RPMI7951 (cell line): ENCODE data around the gene KIF6. TPM values are rescaled to one million over a fixed set of nuclear protein-coding genes. Genes with fewer than 3 reads are reported as not detected.

Experiments used
- DNase-seq: peaks from one replicate; pipeline ENCODE4 v3.0.0-alpha.2; 2012; ENCODE audit warnings: low read depth
- total RNA-seq: library from RNA; depleted of rRNA; stranded (reverse); fragments of >200 nt; shearing (Covaris generic); gene quantifications from 2 replicates; pipeline ENCODE4 v1.2.3, GENCODE V29; 2014

Gene KIF6
- total RNA-seq, 1 experiment from 2014 or later = 2.6 TPM

GRCh38 chr6:39664173-39664572 lies 61.0 kb downstream of the KIF6 start:
- no peak for DNase-seq

GRCh38 chr6:39657355-39658135 lies 67.7 kb downstream of the KIF6 start:
- DNase-seq = no peak

DNA sequence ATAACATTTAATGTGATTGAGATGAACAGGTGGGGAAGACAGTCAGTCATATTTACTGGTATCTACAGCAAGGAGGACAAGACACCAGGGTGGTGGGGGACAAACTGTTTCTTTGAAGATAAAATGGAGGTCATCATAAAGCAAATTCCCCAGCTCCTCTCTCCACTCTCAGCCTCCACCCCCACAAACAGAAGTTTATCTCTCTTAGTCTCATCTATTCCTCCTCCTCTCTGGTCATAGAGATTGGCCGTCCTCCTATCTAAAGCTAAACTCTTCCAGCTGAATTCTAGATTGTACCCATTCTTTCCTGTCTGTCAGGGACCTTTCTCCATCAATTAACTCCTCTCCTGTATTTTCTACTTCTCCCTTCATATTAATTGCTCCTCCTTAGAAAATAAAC lies 71.1 kb downstream of the KIF6 start:
- DNase-seq = no peak

- DNase-seq = peak; percentile 23
These were observed 71.6 kb downstream of the KIF6 start for GRCh38 chr6:39653612-39654011.

DNA sequence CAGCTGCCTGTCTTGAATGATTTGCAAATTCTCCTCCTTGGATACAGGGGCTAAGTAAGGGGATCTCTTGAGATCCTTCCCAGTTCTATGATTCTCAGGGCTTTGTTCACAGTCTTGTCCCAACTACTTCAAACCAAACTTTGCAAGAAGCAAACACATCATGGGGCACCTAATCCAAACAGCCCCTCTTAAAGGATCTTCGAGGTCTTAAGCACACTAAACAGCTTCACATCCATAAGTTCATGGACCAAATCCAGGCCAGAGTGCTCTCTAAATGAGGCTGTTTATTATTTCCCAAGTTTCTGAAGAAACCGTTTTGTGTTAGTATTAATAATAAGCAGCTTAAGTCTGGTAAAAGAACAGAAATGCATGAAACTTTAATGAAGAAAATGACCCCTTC lies 75.2 kb downstream of the KIF6 start:
- DNase-seq = no peak

DNA sequence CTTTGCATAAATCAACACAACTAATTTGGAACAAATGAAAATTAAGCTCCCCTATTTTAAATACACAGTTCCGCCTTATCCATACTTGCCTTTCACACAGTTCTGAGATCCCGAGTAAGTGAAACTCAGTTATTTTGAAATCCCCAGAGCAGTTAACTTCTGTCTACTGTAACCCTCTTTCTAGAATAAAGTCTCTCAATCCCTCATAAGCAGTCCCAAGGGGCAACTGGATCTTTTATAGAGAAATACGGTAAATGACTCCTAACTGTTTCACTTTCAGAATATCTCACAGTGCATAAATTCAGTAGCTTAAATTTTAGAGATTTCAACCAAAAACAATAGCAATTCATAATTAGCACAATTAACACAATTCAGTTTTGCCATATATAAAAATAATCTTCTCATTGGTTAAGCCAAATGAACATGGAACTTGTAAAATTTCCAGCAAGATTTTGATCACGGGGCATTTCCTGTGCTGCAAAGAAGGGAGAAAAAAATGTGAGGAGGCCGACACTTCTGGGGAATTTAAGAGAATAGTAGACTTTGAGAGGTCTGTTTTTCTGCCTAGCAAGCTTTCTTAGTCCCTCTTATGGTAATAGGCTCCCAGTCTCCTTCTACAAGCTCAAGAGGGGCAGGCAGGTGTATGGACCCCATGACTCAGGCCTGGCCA lies 78.3 kb downstream of the KIF6 start:
- DNase-seq = no peak

DNA sequence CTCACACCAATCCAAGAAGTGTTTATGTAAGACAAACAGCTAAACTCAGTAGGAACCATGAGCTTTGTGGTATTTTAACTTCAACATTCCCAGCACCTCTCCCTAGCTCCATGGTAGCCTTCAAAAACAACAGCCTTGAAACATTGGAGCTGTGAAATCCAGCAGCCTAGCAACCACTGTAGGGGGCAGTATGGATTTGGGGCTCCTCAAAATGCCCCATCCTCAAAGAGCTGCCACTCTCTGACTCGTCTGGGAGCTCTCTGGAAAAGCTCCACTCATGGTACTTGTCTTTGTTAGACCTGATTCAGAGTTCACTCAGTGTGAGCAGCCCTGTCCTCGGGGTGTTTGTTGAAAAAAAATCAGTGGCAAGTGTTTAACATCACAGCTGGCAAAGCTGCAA lies 82.9 kb downstream of the KIF6 start:
- peak; percentile 3 for DNase-seq

DNA sequence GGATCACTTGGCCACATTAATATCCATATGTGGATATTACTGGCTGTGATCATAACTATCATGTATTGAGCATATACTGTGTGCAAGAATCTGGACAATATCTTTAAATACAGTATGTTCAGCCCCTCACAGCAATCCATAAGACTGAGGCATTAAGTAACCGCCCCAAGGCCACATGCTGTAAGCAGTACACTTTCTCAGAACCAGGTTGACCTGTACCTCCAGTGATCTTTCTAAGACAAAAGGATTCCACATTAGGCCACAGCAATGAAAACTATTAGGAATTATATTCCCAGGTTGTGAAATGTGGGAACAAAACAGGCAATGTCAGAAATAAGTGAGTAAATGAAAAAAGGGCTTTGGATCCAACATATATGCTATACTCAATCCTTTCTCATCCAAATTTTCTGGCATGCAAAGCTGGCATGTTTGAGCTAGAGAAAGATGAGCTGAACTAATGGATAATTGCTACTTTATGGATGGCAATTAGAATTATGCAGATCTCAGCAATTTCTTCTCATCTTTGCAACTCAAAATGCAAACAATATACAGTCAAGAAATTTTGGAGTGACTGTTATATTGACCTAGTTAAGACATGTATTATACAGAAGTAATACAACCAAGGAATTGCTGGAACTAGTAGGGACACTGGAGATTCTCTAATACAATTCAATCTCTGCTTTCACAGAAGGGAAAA lies 86.9 kb downstream of the KIF6 start:
- no peak for DNase-seq

- DNase-seq = no peak
These were observed 90.4 kb downstream of the KIF6 start for GRCh38 chr6:39634646-39635341.

- DNase-seq = no peak
These were observed 100.0 kb downstream of the KIF6 start for GRCh38 chr6:39625209-39625608.

GRCh38 chr6:39623750-39624149 lies 101.5 kb downstream of the KIF6 start:
- no peak for DNase-seq

- DNase-seq = no peak
These were observed 107.7 kb downstream of the KIF6 start for GRCh38 chr6:39617520-39617919.

- DNase-seq = no peak
These were observed 108.2 kb downstream of the KIF6 start for GRCh38 chr6:39617026-39617425.

- DNase-seq = no peak
These were observed 109.6 kb downstream of the KIF6 start for GRCh38 chr6:39615622-39616021.

DNA sequence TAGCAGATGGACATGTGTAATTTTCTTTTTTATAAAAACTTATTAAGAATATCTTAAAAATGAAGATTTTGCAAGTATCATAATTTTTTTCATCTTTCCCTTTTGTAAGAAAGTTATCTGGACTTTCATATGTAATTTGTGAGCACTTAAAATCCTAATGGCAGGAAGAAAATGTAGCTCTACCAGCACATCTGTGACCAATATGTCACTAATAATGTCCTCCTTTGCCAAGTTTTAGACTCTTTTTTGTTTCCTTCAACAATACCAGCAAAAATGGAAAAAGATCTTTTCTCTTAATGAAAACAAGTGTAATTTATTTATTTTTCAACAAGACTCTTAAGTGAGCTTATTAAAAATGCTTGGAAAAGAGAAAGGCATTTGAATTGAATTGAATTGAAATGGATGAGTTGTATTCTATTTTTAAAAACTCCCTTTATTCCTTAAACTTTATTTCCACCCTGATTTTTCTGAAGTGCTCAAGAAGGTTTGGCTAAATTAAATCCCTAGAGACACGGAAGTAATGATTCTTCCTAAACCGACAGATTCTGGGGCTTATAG lies 110.7 kb downstream of the KIF6 start:
- DNase-seq = no peak

DNA sequence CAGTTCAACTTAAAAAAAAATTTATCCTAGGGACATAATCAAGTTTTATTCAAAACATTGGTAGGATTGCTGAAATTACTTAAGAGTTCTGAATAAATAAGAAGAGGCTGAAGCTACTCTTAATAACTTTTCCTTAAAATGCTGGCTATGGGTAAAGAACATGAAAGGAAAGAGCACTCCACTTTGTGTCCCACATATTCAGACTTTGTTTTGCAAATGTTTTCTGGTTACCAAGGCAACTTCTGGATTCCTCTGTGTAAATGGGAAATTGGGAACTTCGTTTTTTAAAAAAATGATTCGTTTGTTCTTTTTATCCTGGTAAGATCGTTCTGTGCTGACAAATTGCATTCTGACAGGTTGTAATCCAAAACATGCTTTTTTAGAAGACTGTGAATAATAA lies 115.0 kb downstream of the KIF6 start:
- DNase-seq = peak; percentile 53

GRCh38 chr6:39608652-39609345 lies 116.4 kb downstream of the KIF6 start:
- no peak for DNase-seq

DNA sequence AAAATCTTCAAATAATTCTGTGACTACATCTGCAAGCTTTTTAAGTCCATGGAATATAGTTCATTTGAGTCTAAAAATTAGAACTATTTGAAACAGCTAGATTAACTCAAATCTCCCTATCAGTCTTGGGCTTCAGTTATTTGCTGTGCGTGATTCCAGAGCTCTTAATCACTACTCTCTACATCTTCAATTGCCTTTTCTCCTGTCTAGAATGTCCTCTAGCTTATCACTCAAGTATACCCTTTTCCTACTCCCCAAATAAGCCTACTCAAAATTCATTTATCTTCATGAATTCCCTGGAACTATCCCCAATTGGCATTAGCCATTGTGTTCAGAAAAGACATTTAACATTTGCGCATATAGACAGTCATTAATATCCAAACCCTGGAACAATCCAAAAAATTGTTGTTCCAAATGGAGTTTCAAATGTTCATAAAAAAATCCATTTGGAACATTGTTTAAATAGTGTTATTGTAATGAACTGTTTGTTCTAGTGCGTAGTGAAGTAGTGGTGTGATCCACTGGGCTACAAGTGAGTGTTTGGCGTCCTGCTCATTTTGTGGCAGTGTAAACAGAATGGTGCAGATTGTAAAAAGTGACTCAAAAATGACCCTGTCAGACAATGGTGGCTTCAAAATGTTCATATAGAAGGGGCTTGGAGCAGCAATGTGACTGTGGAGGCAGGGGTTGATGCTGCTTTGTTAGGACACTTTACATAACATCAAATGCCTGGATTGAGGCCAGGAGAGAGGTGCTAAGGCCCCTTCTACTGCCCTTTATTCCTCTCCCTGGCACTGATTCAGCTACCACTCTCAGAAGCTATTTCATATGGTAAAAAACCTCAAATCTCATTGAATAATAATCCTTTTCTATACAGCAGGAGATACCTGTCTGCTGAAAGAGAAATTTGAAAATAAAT lies 122.3 kb downstream of the KIF6 start:
- no peak for DNase-seq

- no peak for DNase-seq
These were observed 125.2 kb downstream of the KIF6 start for GRCh38 chr6:39599973-39600372.

- no peak for DNase-seq
These were observed 125.9 kb downstream of the KIF6 start for GRCh38 chr6:39599341-39599740.
